ENCODE results near the gene CRACR2A.

DNA sequence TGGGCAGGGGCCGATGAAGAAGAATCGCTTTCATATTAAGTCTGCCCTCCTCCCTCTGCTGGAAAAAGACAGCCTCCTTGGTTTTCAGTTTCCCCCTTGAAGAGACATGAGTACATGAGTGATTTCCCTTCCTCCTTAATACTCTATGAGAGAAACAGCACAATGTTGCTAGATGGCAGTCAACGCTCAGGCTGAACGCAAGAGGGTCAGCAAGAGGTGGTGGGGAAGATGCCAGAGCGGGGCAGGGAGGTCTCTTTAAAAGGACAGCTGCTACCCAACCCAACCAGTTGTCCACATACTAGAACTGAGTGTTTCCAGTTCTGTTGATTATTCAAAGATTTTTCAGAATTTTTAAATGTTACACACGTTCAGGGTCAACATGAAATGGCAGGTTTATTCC lies 22.8 kb downstream of the CRACR2A start:
- TF ChIP-seq, protein P1, sequence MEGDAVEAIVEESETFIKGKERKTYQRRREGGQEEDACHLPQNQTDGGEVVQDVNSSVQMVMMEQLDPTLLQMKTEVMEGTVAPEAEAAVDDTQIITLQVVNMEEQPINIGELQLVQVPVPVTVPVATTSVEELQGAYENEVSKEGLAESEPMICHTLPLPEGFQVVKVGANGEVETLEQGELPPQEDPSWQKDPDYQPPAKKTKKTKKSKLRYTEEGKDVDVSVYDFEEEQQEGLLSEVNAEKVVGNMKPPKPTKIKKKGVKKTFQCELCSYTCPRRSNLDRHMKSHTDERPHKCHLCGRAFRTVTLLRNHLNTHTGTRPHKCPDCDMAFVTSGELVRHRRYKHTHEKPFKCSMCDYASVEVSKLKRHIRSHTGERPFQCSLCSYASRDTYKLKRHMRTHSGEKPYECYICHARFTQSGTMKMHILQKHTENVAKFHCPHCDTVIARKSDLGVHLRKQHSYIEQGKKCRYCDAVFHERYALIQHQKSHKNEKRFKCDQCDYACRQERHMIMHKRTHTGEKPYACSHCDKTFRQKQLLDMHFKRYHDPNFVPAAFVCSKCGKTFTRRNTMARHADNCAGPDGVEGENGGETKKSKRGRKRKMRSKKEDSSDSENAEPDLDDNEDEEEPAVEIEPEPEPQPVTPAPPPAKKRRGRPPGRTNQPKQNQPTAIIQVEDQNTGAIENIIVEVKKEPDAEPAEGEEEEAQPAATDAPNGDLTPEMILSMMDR (IDR thresholded peaks at IDR 0.05): no peak
- TF ChIP-seq POLR2A (IDR thresholded peaks at IDR 0.05) (no peak), POLR2AphosphoS5 (IDR thresholded peaks at IDR 0.05) (no peak)

All from transverse colon (tissue), 4 donors.